KMS-11 (cell line): ENCODE results near the gene MS4A10.
A peak's percentile ranks its signal among the peaks of the same experiment; 100 is the strongest.

Experiments
- H2AFZ ChIP-seq: fragments of 200-600 bp; sonication (generic); 2 replicates; pipeline ENCODE4 v1.6.1; 2016; ENCODE audit warnings: antibody characterized with exemption, mixed run types, low read depth
- H3K27ac ChIP-seq: fragments of 200-600 bp; sonication (generic); 2 replicates; pipeline ENCODE4 v1.6.1; 2016; ENCODE audit warnings: mild to moderate bottlenecking, mixed run types
- H3K27me3 ChIP-seq: fragments of 200-600 bp; sonication (generic); 2 replicates; pipeline ENCODE4 v1.6.1; 2017; ENCODE audit warnings: mild to moderate bottlenecking, low read depth, mixed run types, moderate library complexity; ENCODE audit not compliant: insufficient read depth
- H3K36me3 ChIP-seq: fragments of 200-600 bp; sonication (generic); 2 replicates; pipeline ENCODE4 v1.6.1; 2017; ENCODE audit warnings: mild to moderate bottlenecking, mixed run types; ENCODE audit not compliant: insufficient read depth
- H3K4me1 ChIP-seq: fragments of 200-600 bp; sonication (generic); 2 replicates; pipeline ENCODE4 v1.6.1; 2016; ENCODE audit warnings: mild to moderate bottlenecking, low read depth, mixed run types; ENCODE audit not compliant: poor library complexity, severe bottlenecking
- H3K4me2 ChIP-seq: fragments of 200-600 bp; sonication (generic); 2 replicates; pipeline ENCODE4 v1.7.0; 2016; ENCODE audit warnings: mild to moderate bottlenecking, mixed run types
- H3K4me3 ChIP-seq: fragments of 200-600 bp; sonication (generic); IDR thresholded peaks from 2 replicates; pipeline ENCODE4 v1.6.1; 2017; ENCODE audit warnings: low read depth, low read length, mixed read lengths; ENCODE audit not compliant: insufficient read depth
- H3K79me2 ChIP-seq: fragments of 200-600 bp; sonication (generic); 2 replicates; pipeline ENCODE4 v1.6.1; 2016; ENCODE audit warnings: low read depth, mixed run types; ENCODE audit not compliant: insufficient read depth
- H3K9ac ChIP-seq: fragments of 200-600 bp; sonication (generic); 2 replicates; pipeline ENCODE4 v1.6.1; 2016; ENCODE audit warnings: mild to moderate bottlenecking, mixed run types
- H4K20me1 ChIP-seq: fragments of 200-600 bp; sonication (generic); 2 replicates; pipeline ENCODE4 v1.6.1; 2016; ENCODE audit warnings: mild to moderate bottlenecking, mixed run types; ENCODE audit not compliant: insufficient read depth
- CTCF ChIP-seq: fragments of 200-600 bp; sonication (generic); conservative IDR thresholded peaks from 2 replicates; pipeline ENCODE4 v1.6.1; 2017; ENCODE audit warnings: low read depth, mild to moderate bottlenecking, antibody characterized with exemption, low read length, moderate library complexity, mixed read lengths

MS4A10 gene

GRCh38 chr11:60840470-60841430, 55.6 kb downstream of the MS4A10 start:
- no peaks in the 10 kb centered on the region for H3K27me3 ChIP-seq
- no peak overlapping the region for H3K4me3 ChIP-seq
- peak overlapping the region; percentile 80 for H2AFZ ChIP-seq
- H3K36me3 ChIP-seq, result no peaks in the 10 kb centered on the region
- peak overlapping the region; percentile 93 for H3K4me2 ChIP-seq
- peaks cover 71% of the 10 kb centered on the region for H3K4me1 ChIP-seq
- H4K20me1 ChIP-seq, result no peaks in the 10 kb centered on the region
- H3K79me2 ChIP-seq, result peaks cover 46% of the 10 kb centered on the region
- peak overlapping the region; percentile 92; the same call in 1 of the 2 replicates for H3K9ac ChIP-seq
- no peak for TF ChIP-seq CTCF
- peak overlapping the region; percentile 72; the same call in 1 of the 2 replicates for H3K27ac ChIP-seq

- H3K36me3 ChIP-seq, result no peaks in the 10 kb centered on the region
- H3K79me2 ChIP-seq, result peaks cover 59% of the 10 kb centered on the region
- H3K9ac ChIP-seq, result peak within 1 kb of the TSS; percentile 92
- TF ChIP-seq CTCF, result no peak
- H2AFZ ChIP-seq, result peak within 1 kb of the TSS; percentile 80
- no peaks in the 10 kb centered on the region for H4K20me1 ChIP-seq
- peaks cover 66% of the 10 kb centered on the region for H3K4me1 ChIP-seq
- peak within 1 kb of the TSS; percentile 72 for H3K27ac ChIP-seq
- H3K27me3 ChIP-seq, result no peaks in the 10 kb centered on the region
- H3K4me3 ChIP-seq, result no peak within 1 kb of the TSS
- peak within 1 kb of the TSS; percentile 93 for H3K4me2 ChIP-seq
Observed at GRCh38 chr11:60841797-60842667, 56.9 kb downstream of the MS4A10 start, which contains the start of gene CCDC86. TSS of gene CCDC86 (plus strand) at chr11:60842113. CDS start at chr11:60842125, 12 bp downstream.

GRCh38 chr11:60842668-60843600, 57.8 kb downstream of the MS4A10 start:
- H3K4me3 ChIP-seq, result peak overlapping the region; percentile 37
- H3K27me3 ChIP-seq, result no peaks in the 10 kb centered on the region
- no peaks in the 10 kb centered on the region; the same call in 1 of the 2 replicates for H3K36me3 ChIP-seq
- peak overlapping the region; percentile 92 for H3K9ac ChIP-seq
- peak overlapping the region; percentile 81 for H3K4me2 ChIP-seq
- H3K4me1 ChIP-seq, result peaks cover 57% of the 10 kb centered on the region
- TF ChIP-seq CTCF, result no peak
- H4K20me1 ChIP-seq, result no peaks in the 10 kb centered on the region
- peaks cover 67% of the 10 kb centered on the region for H3K79me2 ChIP-seq
- peak overlapping the region; percentile 72 for H3K27ac ChIP-seq
- peak overlapping the region; percentile 80; the same call in 1 of the 2 replicates for H2AFZ ChIP-seq
